Right lobe of liver (tissue), 6 donors: ENCODE measurements around the gene SDHA. TPM values are rescaled to one million over a fixed set of nuclear protein-coding genes. Genes with fewer than 3 reads are reported as not detected.
A peak's percentile ranks its signal among the peaks of the same experiment; 100 is the strongest.

ENCODE experiments used
- ATAC-seq, 4 donors: fragments of 200-7000 bp; cut with Tn5 transposase; one replicate each; pipeline ENCODE4 v1.9.1; 2020; ENCODE audit warnings: mild to moderate bottlenecking in 4 of 4, moderate library complexity in 4 of 4
- DNase-seq, 3 donors: peaks; one replicate each; pipeline ENCODE4 v3.0.0-alpha.2; 2020
- H3K27ac ChIP-seq, 3 donors: fragments of 200-600 bp; one replicate each; pipeline ENCODE4 v1.8.0; 2022
- H3K27me3 ChIP-seq, 2 donors: fragments of 200-600 bp; one replicate each; pipeline ENCODE4 v1.8.0; 2022
- H3K36me3 ChIP-seq, 4 donors: fragments of 200-600 bp; sonication (generic) in 1 of 4; one replicate each; pipeline versions ENCODE4 v1.5.1 to v1.8.0; 2017 to 2022; ENCODE audit warnings: control low read depth in 1 of 4
- H3K4me1 ChIP-seq, 4 donors: fragments of 200-600 bp; sonication (generic) in 1 of 4; one replicate each; pipeline versions ENCODE4 v1.5.1 to v1.8.0; 2017 to 2022; ENCODE audit warnings: control low read depth in 1 of 4
- H3K4me3 ChIP-seq, 3 donors: fragments of 200-600 bp; one replicate each; pipeline ENCODE4 v1.8.0; 2022
- H3K9me3 ChIP-seq, 4 donors: fragments of 200-600 bp; sonication (generic) in 1 of 4; one replicate each; pipeline versions ENCODE4 v1.5.1 to v1.8.0; 2017 to 2022; ENCODE audit warnings: control low read depth in 1 of 4
- CTCF ChIP-seq, 4 donors: fragments of 200-600 bp in 3 of 4; fragments of 450-650 bp in 1 of 4; IDR thresholded peaks; one replicate each; pipeline versions ENCODE4 v1.5.1 to v1.8.0; 2016 to 2022; ENCODE audit warnings: antibody characterized with exemption in 4 of 4, mild to moderate bottlenecking in 2 of 4
- POLR2A ChIP-seq: fragments of 450-650 bp; IDR thresholded peaks from one replicate; pipeline ENCODE4 v1.6.1; 2017; ENCODE audit warnings: antibody characterized with exemption, mild to moderate bottlenecking
- WGBS: methylation state at CpG from one replicate; pipeline ENCODE4 v1.1.6; 2018; ENCODE audit warnings: low coverage, low lambda C conversion rate; ENCODE audit not compliant: insufficient coverage; ENCODE audit errors: missing lambda C conversion rate; 5-methylcytosine and 5-hydroxymethylcytosine counted together
- intact Hi-C, 2 donors: fragments of 100-400 bp; cut with DNase I; formaldehyde crosslinking; loops; one replicate each; pipeline versions ENCODE4 v1.11.2 to v1.14.1; 2022
- total RNA-seq, 6 experiments: library from RNA; depleted of rRNA in 2 of 6; stranded (reverse); fragments of >200 nt in 2 of 6; fragmentation: NEBNext Ultra II Directional in 3 of 6; extraction: Animal tissue kit (Norgen Biotek cat#: 25700) in 3 of 6; gene quantifications; one replicate each; pipeline versions ENCODE4 v1.1.0 to v1.2.4, GENCODE V29; 2016 to 2023
- donor health status: DM: no; HTN: yes; CAD: no.
- donor health status: DM: no; HTN: no; CAD: no.
- donor health status: DM: no; HTN: no; CAD: no.
- donor health status: DM: no; HTN: yes; CAD: no.
- donor health status: DM: no; HTN: yes; CAD: no.

Gene SDHA
- total RNA-seq, 6 experiments from 2014 or later = 165 to 223 (median 188) TPM

- ATAC-seq = peak; percentile 83 to 94 (median 86)
- Histone ChIP-seq H3K4me3 (no peak overlapping the region), H3K27ac (no peak overlapping the region), H3K4me1 (peaks cover 0 to 9% (median 2%) of the 10 kb centered on the region in 4 donors), H3K9me3 (no peaks in the 10 kb centered on the region), H3K27me3 (no peaks in the 10 kb centered on the region), H3K36me3 (no peaks in the 10 kb centered on the region)
- WGBS = 30% methylated on average over 17 of the region's 37 CpGs
- DNase-seq = peak; percentile 86 to 88 (median 88)
- TF ChIP-seq CTCF (IDR thresholded peaks at IDR 0.05) = peak; percentile 88 to 96 (median 92)
- TF ChIP-seq POLR2A = no peak
- intact Hi-C loops = no loop called here
These were observed 29.3 kb upstream of the SDHA start for GRCh38 chr5:188488-189481.

DNA sequence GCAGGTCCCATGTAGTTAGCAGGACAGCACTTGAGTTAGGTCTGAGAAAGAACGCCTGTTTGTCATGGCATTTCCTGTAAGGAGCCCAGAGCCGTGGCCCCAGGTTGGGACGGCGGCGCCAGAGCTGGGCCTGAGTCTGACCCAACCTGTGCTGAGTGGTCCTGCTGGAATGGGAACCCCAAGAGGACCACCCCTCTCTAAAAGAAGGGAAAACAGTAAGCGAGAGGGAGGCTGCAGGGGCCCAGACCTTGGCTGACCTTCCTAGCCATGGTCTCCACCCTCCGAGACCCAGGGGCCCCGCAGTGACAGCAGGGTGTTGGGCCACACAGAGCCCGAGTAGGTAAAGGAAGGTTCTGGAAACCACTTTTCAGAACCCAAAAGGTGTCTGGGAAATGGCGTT lies 28.6 kb upstream of the SDHA start:
- Histone ChIP-seq H3K27ac (no peak overlapping the region), H3K9me3 (no peaks in the 10 kb centered on the region), H3K4me1 (peaks cover 0 to 9% (median 2%) of the 10 kb centered on the region in 4 donors), H3K27me3 (no peaks in the 10 kb centered on the region), H3K4me3 (no peak overlapping the region), H3K36me3 (no peaks in the 10 kb centered on the region)
- ATAC-seq (no peak), DNase-seq (peak in 1 of 3 donors; percentile 31)
- WGBS = 90% methylated on average over 2 of the region's 10 CpGs
- no peak for TF ChIP-seq POLR2A
- TF ChIP-seq CTCF (IDR thresholded peaks at IDR 0.05) = no peak
- intact Hi-C loops = no loop called here

GRCh38 chr5:189976-190365 lies 28.1 kb upstream of the SDHA start:
- H3K4me1 ChIP-seq = peaks cover 0 to 9% (median 2%) of the 10 kb centered on the region in 4 donors
- H3K27ac ChIP-seq = no peak overlapping the region
- H3K9me3 ChIP-seq = no peaks in the 10 kb centered on the region
- H3K36me3 ChIP-seq = no peaks in the 10 kb centered on the region
- H3K27me3 ChIP-seq = no peaks in the 10 kb centered on the region
- WGBS = 64% methylated on average over 7 of the region's 11 CpGs
- TF ChIP-seq CTCF (IDR thresholded peaks at IDR 0.05) = no peak
- no peak for TF ChIP-seq POLR2A
- DNase-seq = peak in 1 of 3 donors; percentile 52
- intact Hi-C loops = no loop called here
- ATAC-seq = no peak
- no peak overlapping the region for H3K4me3 ChIP-seq

DNA sequence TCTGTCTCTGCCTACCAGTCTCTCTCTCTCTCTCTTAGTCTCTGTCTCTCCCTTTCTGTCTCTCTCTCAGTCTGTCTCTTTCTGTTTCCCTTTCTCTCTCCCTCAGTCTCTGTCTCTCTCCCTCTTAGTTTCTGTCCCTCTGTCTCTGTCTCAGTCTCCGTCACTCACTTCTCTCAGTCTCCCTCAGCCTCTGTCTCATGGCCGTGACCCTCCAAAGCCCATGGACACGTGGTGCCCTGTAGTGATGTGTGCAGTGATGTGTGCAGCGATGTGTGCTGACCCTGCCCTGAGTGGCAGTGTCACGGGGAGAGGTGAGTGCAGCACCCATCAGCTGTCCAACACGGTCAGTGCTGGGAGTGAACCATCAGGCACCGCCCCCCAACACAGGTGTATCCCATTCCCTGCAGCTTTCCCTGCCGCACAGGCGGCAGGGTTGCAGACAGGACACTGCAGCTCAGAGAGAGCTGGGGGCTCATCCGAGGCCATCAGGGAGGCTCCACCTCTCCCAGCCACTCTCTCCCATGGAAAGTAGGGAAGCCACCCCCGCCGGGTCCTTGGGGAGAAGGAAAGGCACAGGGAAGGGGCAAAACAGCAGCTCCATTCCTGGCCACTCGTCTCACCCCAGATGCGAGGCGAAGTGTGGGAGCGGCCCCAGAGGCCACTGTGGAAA lies 27.6 kb upstream of the SDHA start:
- intact Hi-C loops = no loop called here
- WGBS = 59% methylated on average over 11 of the region's 16 CpGs
- ATAC-seq = no peak

More for the DNA sequence above, 27.6 kb upstream of the SDHA start:
- DNase-seq = peak in 1 of 3 donors; percentile 54
- no peak overlapping the region for H3K4me3 ChIP-seq
- no peaks in the 10 kb centered on the region for H3K36me3 ChIP-seq
- no peak overlapping the region for H3K27ac ChIP-seq
- no peaks in the 10 kb centered on the region for H3K27me3 ChIP-seq
- H3K9me3 ChIP-seq = no peaks in the 10 kb centered on the region
- peaks cover 0 to 9% (median 2%) of the 10 kb centered on the region in 4 donors for H3K4me1 ChIP-seq
- no peak for TF ChIP-seq CTCF (IDR thresholded peaks at IDR 0.05)
- no peak for TF ChIP-seq POLR2A
